ENCODE measurements around the gene GK2. TPM values are rescaled to one million over a fixed set of nuclear protein-coding genes. Genes with fewer than 3 reads are reported as not detected.

Gene GK2
- total and polyA plus RNA-seq, 9 of the 15 experiments (the other 6 are each of a cell fraction or from before 2014, with no cell fraction given), result 0.07 TPM; not detected in 8

GRCh38 chr4:79366422-79366821 is 41.6 kb downstream of the GK2 start:
- peaks cover 0 to 2% of the 10 kb centered on the region in 2 experiments; a peak in 1 of 5 replicates for H3K4me1 ChIP-seq (replicated peaks in 1 of 2; ENCODE audit: control insufficient read depth in 2 of 2, insufficient read depth in 2 of 2, low read length in 2 of 2)
- CTCF ChIA-PET (ENCODE audit: low intra/inter-chr PET ratio), result no interaction called here
- H3K4me3 ChIP-seq, result no peak overlapping the region
- FAIRE-seq, result no peak
- no peak overlapping the region for H3K9ac ChIP-seq (ENCODE audit: insufficient read depth in 1 of 2, low read depth in 2 of 2, low read length in 2 of 2)
- H3K27ac ChIP-seq (ENCODE audit: extremely low read depth, low read depth, low read length), result no peak overlapping the region
- no peak for TF ChIP-seq TGIF2 (CRISPR knock-in tag; IDR thresholded peaks at IDR 0.05)
- no peak for TF ChIP-seq EP400 (IDR thresholded peaks at IDR 0.05)
- peak; percentile 40; the same call in 1 of the 2 replicates for TF ChIP-seq C11orf30 (IDR thresholded peaks at IDR 0.05; ENCODE audit: low read depth)
- TF ChIP-seq ZNF316 (IDR thresholded peaks at IDR 0.05), result peak; percentile 74
- TF ChIP-seq MAFF (IDR thresholded peaks at IDR 0.05; ENCODE audit: low read length), result 0 out of 2 replicates have a peak, but pooled peaks have one; percentile 23
- TF ChIP-seq MAFK (IDR thresholded peaks at IDR 0.05; ENCODE audit: low read length), result 0 out of 2 replicates have a peak, but pooled peaks have one; percentile 4
- TF ChIP-seq EP300 (IDR thresholded peaks at IDR 0.05; ENCODE audit: low read length), result no peak
- H3K4me2 ChIP-seq (ENCODE audit: insufficient read depth, low read length), result no peak overlapping the region
- BruUV-seq (replicated peaks), result no TSS peak
- in situ Hi-C loops (cut with MboI) (no loop called here), intact Hi-C loops (cut with micrococcal nuclease) (no loop called here)
- H2AFZ ChIP-seq (ENCODE audit: low read depth, low read length), result no peak overlapping the region
- no peaks in the 10 kb centered on the region for H3K36me3 ChIP-seq (ENCODE audit: control insufficient read depth, insufficient read depth, low read length)
- H3K9me3 ChIP-seq (replicated peaks; ENCODE audit: control insufficient read depth, insufficient read depth, low read depth, low read length), result no peaks in the 10 kb centered on the region
- H3K27me3 ChIP-seq (ENCODE audit: control insufficient read depth in 2 of 2, insufficient read depth in 2 of 2, low read length in 2 of 2), result no peaks in the 10 kb centered on the region
- POLR2A ChIA-PET, result no interaction called here
- no peak for ATAC-seq
- no peak for DNase-seq (ENCODE audit: extremely low read depth in 1 of 4, low spot score in 3 of 4)
- H3K79me2 ChIP-seq (ENCODE audit: control insufficient read depth, insufficient read depth, low read length), result no peaks in the 10 kb centered on the region
- no peaks in the 10 kb centered on the region for H4K20me1 ChIP-seq (replicated peaks; ENCODE audit: control insufficient read depth, insufficient read depth, low read length)
- H3K9me1 ChIP-seq (ENCODE audit: control insufficient read depth, insufficient read depth, low read length), result no peaks in the 10 kb centered on the region

DNA sequence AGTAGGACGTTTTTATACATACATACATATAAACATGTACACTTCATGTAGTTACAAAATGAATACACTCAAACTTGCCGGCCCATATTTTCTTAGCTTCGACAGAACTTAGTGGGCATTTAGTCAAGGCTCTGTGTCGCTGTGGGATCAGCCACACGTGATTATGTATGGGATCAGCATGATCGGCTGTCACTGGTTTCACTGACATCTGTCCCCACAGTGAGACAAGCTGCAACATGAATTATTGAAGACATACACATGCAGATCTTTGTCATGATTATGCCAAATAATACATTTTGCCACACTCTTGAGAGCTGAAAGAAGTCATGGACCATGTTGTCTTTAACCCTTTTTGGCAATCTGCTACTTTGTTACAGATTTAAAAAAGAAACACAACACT is 44.0 kb downstream of the GK2 start:
- in situ Hi-C loops (cut with MboI), result no loop called here

More for the DNA sequence above, 44.0 kb downstream of the GK2 start:
- Histone ChIP-seq H3K9me3 (replicated peaks; ENCODE audit: control insufficient read depth, insufficient read depth, low read depth, low read length) (no peaks in the 10 kb centered on the region), H3K27me3 (ENCODE audit: control insufficient read depth in 2 of 2, insufficient read depth in 2 of 2, low read length in 2 of 2) (no peaks in the 10 kb centered on the region), H3K4me1 (replicated peaks in 1 of 2; ENCODE audit: control insufficient read depth in 2 of 2, insufficient read depth in 2 of 2, low read length in 2 of 2) (peaks cover 0 to 2% of the 10 kb centered on the region in 2 experiments; a peak in 1 of 5 replicates), H3K9ac (ENCODE audit: insufficient read depth in 1 of 2, low read depth in 2 of 2, low read length in 2 of 2) (no peak overlapping the region), H3K4me2 (ENCODE audit: insufficient read depth, low read length) (no peak overlapping the region), H3K79me2 (ENCODE audit: control insufficient read depth, insufficient read depth, low read length) (no peaks in the 10 kb centered on the region), H3K9me1 (ENCODE audit: control insufficient read depth, insufficient read depth, low read length) (no peaks in the 10 kb centered on the region), H4K20me1 (replicated peaks; ENCODE audit: control insufficient read depth, insufficient read depth, low read length) (no peaks in the 10 kb centered on the region), H3K27ac (ENCODE audit: extremely low read depth, low read depth, low read length) (no peak overlapping the region), H3K4me3 (no peak overlapping the region), H3K36me3 (ENCODE audit: control insufficient read depth, insufficient read depth, low read length) (no peaks in the 10 kb centered on the region), H2AFZ (ENCODE audit: low read depth, low read length) (peak overlapping the region; percentile 44)
- 17% methylated on average over 6 of the region's 6 CpGs for WGBS (ENCODE audit: insufficient coverage, low coverage, missing lambda C conversion rate)
- ChIA-PET POLR2A (no interaction called here), CTCF (ENCODE audit: low intra/inter-chr PET ratio) (no interaction called here)
- no peak for DNase-seq (ENCODE audit: extremely low read depth in 1 of 4, low spot score in 3 of 4)
- FAIRE-seq, result no peak
- no TSS peak for BruUV-seq (replicated peaks)
- TF ChIP-seq MEIS2 (IDR thresholded peaks at IDR 0.05; ENCODE audit: partially characterized antibody) (peak; percentile 32), TCF7L2 (IDR thresholded peaks at IDR 0.05; ENCODE audit: low read depth, low read length) (no peak)
- no peak for ATAC-seq
- intact Hi-C loops (cut with micrococcal nuclease), result no loop called here
